T-helper 2 cell (primary cell): ENCODE data around the gene FBXO47.
"Not testable (repeated sequence)": the region's sequence is repeated elsewhere in the genome, so short reads cannot be mapped to it uniquely, and the experiment has no call there.

Experiments
- DNase-seq, 5 experiments: peaks; one replicate each; pipeline versions ENCODE4 v3.0.0 to v3.0.0-alpha.2; 2012 to 2022

The FBXO47 gene

DNA sequence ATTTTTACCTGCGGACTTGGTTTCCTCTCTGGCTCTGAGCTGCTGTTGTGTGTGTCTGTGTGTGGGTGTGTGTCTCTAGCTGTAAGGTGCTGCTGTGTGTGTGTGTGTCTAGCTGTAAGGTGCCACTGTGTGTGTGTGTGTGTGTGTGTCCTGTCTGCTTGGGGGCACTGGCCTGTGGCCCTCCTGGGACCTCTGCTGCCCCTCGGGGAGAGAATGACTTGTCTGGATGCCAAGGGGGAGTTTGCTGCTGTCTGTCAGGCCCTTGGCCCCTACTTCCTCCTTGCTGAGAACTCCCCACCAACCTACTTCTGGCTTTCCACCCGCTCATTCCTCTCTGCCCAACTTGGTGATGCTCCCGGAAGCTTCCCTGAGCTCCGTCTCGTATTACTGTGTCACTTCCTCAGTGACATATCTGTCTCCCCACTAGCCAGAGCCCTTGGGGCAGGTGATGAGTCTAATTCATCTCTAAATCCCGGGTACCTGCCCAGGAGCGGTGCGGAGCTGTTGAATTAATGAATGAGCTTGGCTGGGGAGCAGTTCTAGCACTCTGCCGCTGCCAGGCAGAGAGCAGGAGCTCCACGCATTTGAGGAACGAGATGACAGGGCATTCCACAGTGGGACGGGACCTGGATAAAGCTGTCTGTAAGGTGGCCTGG, 45.3 kb downstream of the FBXO47 start:
- no peak for DNase-seq

DNA sequence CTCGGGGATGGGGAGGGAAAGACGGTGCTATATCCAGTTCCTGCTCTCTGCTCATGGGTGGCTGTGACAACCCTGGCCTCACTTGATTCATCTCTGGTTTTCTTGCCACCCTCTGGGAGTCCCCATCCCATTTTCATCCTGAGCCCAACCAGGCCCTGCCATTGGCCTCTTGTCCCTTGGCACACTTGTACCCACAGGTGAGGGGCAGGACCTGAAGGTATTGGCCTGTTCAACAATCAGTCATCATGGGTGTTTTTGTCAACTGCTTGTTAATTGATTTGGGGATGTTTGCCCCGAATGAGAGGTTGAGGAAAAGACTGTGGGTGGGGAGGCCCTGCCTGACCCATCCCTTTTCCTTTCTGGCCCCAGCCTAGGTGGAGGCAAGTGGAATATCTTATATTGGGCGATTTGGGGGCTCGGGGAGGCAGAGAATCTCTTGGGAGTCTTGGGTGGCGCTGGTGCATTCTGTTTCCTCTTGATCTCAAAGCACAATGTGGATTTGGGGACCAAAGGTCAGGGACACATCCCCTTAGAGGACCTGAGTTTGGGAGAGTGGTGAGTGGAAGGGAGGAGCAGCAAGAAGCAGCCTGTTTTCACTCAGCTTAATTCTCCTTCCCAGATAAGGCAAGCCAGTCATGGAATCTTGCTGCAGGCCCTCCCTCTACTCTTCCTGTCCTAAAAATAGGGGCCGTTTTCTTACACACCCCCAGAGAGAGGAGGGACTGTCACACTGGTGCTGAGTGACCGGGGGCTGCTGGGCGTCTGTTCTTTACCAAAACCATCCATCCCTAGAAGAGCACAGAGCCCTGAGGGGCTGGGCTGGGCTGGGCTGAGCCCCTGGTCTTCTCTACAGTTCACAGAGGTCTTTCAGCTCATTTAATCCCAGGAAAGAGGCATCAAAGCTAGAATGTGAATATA, 46.6 kb downstream of the FBXO47 start:
- DNase-seq, result no peak

DNA sequence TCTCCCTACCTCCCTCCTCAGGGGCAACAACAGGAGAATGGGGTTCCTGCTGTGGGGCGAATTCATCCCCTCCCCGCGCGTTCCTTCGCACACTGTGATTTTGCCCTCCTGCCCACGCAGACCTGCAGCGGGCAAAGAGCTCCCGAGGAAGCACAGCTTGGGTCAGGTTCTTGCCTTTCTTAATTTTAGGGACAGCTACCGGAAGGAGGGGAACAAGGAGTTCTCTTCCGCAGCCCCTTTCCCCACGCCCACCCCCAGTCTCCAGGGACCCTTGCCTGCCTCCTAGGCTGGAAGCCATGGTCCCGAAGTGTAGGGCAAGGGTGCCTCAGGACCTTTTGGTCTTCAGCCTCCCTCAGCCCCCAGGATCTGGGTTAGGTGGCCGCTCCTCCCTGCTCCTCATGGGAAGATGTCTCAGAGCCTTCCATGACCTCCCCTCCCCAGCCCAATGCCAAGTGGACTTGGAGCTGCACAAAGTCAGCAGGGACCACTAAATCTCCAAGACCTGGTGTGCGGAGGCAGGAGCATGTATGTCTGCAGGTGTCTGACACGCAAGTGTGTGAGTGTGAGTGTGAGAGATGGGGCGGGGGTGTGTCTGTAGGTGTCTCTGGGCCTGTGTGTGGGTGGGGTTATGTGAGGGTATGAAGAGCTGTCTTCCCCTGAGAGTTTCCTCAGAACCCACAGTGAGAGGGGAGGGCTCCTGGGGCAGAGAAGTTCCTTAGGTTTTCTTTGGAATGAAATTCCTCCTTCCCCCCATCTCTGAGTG, 47.7 kb downstream of the FBXO47 start:
- DNase-seq, result no peak

DNA sequence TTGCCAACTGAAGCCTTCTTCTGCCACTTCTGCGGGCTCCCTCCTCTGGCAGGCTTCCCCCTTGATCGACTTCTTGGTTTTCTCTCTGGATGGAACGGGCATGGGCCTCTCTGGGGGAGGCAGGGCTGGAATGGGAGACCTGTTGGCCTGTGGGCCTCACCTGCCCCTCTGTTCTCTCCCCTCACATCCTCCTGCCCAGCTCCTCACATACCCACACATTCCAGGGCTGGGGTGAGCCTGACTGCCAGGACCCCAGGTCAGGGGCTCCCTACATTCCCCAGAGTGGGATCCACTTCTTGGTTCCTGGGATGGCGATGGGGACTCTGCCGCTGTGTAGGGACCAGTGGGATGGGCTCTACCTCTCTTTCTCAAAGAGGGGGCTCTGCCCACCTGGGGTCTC, 48.3 kb downstream of the FBXO47 start:
- no peak for DNase-seq

DNA sequence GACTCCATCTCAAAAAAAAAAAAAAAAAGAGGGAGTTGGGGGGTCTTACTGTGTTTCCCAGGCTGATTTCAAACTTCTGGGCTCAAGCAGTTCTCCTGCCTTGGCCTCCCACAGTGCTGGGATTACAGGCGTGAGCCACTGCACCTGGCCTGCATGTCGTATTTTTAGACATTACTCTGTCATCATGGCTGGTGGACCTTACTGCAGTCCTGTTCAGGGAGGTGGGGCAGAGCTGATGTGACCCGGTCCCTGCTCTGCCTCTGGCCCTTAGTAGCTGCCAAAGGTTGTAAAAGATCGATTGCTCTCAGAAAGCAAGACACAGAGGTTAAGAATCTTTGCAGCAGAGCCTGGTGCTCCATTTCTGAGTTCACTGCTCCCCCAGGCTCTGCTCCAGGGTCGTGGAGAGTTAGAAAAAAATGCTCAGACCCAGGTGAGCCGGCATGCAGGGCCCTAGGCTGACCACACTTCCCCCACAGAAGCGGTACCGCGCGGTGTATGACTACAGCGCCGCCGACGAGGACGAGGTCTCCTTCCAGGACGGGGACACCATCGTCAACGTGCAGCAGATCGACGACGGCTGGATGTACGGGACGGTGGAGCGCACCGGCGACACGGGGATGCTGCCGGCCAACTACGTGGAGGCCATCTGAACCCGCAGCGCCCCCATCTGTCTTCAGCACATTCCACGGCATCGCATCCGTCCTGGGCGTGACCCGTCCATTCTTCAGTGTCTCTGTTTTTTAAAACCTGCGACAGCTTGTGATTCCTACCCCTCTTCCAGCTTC, 48.9 kb downstream of the FBXO47 start:
- DNase-seq, result no peak

DNA sequence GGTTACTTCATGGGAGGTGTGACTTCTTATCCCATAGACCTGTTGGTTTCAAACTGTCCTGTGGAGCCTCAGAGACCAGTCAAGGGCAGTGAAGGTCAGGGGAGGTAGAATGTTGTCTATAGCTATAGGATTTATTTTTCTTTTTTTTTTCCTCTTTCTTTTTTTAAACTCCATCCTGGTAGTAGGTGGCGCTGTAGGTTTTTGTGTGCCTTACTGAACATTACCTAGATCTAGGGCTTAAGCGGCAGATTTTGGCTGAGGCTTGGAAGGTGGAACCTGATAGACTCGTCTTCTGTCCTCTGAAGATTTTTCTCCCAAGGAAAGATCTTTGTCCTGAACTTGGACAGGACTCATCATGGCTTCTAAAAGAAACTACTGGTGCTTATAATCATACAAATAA, 49.9 kb downstream of the FBXO47 start:
- no peak for DNase-seq

DNA sequence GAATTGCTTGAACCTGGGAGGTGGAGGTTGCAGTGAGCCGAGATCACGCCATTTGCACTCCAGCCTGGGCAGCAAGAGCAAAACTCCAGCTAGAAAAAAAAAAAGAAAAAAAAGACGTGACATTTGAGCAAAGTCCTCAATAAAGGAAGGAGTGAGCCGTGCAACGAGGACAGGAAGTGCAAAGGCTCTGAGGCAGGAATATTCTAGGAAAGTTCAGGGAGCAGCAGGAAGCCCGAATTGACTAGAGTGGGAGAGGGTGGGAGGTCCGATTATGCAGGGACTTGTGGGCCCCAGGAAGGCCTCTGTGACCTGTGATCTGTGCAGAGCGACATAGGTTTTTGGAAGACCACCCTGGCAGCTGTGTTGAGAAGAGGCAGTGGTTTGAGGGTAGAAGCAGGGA, 50.4 kb downstream of the FBXO47 start:
- no peak for DNase-seq

DNA sequence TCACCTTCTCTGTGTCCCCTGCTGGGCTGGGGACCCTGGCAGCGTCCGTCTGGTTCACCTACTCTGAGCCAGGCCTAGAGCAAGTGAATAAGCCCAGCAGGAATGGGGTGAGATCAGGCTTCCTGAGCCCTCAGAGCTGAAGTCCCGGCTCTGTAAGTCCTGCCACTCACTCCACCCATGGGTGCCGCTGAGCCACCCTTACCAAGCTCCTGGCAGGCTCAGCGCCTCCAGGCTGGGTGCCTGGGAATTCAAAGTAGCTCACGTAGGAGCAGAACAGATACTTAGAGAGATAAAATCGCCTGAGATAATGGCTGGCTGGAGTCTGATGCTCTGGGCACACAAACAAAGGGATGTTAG, 51.6 kb downstream of the FBXO47 start:
- DNase-seq, result no peak

DNA sequence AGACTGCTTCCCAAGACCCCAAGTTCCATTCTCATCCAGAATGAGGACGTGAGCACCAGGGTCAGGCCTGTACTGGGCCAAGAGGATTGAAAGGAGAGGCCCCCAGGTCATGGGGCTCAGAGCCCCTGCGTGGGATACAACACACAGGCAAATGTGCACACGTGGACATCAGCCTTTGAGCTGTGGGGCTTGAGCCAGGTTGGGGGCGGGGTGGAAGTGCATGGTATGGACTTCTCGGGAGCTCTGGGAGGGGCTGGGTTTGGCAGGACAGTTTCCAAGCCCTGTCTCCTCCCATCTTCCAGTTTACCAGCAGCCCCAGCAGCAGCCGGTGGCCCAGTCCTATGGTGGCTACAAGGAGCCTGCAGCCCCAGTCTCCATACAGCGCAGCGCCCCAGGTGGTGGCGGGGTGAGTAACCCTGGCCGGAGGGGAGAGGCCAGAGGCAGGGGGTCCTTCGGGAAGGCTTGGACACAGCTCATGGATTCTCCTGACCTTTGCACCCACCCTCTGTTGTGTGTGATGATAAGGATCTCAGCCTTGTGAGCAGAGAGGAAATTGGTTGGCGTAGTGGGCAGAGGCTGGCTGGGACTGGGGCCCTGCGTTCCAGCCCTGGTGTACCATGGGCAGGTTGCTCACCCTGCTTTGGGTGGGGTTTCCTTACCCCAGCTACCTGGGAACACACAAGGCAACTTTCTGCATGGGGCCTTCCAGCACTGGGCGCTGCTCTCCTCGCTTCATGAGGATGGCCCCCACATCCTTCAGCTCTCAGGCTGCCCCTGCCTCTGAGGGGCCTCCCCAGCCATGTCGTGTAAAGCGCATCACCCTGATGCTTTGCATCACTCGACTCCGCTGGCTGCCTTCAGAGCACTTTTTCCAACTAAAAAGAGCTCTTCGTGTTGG, 52.2 kb downstream of the FBXO47 start:
- no peak for DNase-seq

DNA sequence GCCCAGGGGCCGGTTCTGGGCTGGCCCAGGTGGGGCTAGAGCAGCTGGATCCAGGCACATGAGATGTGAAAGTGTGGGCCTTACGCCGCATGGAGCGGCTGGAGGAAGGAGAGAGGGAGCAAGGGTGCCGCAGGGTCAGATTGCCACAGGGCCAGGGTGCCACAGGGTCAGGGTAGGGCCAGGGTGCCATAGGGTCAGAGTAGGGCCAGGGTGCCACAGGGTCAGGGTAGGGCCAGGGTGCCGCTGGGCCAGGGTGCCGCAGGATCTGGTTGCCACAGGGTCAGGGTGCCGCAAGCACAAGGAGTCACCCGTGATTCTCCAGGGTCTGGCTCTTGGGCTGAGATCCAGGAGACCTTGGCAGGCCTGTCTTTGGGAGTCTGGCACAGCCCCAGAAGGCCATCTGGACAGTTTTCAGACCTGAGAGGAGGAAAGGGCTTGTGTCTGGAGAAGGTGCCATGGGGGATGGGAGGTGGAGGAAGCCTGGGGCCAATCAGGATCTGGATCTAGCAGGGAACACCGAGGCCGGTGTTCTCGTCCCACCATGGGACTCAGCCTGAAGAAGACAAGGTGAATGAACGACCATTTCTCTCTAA, 54.9 kb downstream of the FBXO47 start:
- no peak for DNase-seq

DNA sequence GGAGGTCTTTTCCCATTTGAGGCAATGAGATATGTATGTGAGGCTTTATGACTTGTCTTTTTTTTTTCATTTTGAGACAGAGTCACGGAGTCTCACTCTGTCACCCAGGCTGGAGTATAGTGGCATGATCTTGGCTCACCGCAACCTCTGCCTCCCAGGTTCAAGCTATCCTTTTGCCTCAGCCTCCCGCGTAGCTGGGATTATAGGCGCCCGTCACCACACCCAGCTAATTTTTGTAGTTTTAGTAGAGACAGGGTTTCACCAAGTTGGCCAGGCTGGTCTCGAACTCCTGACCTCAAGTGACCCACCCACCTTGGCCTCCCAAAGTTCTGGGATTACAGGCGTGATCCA, 55.5 kb downstream of the FBXO47 start:
- not testable (repeated sequence) for DNase-seq

DNA sequence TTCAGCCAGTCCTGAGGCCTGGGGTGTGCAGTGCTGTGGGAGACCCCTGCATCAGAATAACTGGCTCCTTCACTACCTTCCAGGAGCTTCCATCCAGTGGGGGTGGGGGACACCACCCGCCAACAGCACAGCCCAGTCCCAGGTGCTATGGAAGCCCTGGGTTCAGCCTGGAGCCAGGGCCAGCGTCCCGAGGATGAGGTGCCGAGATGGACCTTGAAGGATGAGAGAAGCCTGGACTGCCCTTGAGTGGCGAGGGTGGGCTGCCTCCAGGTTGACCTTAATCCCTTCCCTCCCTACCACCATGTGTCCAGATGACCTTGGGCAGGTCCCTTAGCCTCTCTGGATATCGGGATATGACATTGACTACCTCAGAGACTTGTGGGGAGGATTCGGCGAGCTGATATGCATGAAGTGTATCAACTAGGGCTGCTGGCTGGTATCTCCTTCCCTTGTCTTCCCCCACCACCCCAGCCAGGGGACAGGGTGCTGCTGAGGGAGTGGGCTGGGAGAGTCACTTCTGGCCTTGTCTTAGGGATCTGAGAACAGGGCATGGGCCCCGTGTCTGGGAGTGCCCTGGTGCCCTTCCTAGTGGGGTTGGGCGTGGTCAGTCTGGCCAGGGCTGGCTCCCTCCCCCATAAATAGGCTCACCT, 56.0 kb downstream of the FBXO47 start:
- DNase-seq, result no peak

DNA sequence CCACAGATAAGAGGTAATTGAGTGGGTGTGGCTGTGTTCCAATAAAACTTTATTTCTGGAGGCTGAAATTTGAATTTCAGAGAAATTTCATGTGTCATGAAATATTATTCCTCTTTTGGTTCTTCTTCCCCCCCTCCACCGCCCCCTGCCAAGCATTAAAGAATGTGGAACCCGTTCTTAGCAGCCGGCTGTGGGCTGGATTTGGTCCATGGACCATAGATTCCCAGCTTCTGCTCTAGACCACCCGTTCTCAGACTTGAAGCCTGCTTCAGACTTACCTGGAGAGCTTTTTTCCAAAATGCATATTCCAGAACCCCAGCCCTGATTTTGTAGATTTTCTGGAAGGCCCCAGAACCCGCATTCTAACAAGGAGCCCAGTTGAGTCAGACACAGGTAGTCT, 56.9 kb downstream of the FBXO47 start:
- no peak for DNase-seq

DNA sequence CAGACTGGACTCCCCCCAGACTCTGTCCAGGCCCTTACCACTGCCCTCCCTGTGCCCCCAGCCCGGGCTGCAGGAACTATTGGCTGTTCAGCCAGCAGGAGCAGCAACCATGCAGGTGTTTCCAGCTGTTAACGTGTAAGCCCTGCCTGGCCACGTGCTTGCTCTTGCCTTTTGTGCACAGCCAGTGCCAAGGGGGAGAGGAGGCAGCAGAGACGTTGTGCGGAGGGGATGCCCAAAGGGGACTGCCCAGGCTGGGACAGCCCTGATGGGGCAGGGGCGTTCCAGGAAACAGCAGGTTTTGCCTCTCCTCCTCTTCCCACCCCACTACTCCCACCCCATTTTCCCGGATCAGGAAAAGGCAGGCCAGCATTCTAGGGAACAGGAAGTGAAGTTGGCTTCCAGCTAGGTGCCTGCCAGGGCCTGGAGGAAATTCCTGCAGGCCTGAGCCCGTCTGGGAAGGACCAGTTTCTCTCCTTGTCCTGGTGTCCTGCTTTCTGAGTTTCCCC, 58.5 kb downstream of the FBXO47 start:
- no peak for DNase-seq

DNA sequence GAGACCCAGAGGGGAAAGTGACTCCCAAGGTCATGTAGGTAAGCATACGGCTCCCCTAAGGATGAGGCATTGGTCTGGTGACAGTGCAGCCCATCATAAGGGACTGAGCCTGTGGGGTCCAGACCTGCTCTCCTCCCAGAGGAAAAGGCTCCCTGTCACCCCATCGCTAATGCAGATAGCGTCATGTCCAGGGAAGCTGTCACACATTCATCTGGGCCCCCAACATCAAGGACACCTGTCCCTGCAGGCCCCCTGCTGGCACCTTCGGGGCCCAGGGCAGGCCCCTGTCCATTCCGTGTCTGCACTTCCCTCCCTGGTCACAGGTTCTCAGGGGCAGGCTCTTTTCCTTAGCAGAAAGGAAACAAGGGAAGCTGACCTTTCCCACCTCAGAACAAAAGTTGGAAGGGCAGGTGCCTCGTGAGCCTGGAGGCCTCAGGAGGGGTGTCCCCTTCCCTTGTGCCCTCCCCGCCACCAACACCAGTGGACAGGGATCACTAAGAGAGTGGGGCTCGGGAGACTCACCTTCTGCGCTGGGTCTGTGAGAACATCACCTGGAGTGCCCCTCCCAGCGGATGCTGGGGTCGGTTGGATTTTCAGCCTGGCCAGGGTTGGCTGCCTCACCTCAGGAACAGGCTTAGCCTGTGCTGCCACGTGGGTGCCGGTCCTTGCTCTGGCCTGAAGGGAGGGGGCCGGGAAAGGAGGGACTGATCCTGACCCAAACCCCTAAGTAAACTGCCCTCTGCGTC, 59.1 kb downstream of the FBXO47 start:
- no peak for DNase-seq

DNA sequence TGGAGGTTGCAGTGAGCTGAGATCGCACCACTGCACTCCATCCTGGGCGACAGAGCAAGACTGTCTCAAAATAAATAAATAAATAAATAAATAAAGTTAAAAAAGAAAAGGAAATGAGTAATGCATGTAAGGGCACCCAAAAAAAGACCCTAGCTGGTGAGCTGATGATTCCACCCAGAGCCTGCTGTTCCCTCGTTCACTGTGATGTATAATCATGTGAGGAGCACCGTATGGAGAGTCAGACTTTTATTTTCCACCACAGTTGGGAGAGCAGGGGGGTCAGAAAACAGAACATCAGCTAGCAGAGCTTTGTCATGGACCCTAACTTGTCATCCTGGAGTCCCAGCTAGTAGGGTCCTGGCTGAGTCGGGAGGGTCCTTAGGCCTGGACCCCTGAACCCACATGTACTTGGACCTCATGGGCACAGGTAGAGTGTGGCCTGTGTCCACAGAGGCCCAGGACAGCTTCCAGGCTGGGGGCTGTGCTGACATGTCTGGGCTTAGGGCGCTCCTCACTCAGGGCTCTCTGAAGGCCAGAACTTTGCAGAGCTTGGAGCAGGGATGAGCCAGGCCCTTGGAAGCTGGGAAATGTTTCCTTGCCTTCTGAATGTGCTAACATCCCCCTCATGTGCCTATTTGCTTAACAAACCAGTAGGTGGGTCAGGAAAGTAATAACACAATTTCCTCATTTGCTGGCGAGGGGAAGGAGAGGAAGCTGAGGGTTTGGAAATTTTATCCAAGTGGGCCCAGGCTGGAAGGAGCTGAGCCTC, 60.6 kb downstream of the FBXO47 start:
- DNase-seq, result no peak

DNA sequence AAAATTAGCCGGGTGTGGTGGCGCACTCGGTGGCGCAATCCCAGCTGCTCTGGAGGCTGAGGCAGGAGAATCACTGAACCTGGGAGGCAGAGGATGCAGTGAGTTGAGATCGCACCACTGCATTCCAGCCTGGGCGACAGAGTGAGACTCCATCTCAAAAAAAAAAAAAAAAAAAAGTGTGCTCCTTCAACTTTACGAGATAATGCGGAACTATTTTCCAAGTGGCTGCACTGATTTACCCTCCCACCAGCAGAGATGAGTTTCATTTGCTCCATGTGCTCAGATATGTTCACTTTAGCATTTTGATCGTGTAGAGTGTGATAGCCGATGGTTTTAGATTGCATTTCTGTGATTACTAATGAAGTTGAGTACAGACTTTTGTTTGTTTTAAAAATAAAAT, 61.8 kb downstream of the FBXO47 start:
- no peak for DNase-seq

DNA sequence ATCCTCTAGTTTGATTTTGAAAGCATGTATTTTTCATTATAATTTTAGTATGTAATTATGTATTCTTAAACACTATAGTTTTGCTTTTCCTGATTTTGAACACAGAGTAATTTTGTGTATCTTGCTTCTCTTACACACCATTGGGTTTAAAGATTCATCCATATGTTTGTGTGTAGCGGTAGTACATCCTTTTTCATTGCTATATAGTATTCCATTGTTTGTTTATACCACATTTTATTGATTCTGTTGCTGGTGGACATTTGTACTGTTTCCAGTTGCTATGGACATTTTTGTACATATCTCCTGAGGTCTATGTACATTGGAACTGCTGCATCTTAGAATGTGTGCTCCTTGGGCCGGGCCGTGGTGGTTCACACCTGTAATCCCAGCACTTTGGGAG, 62.3 kb downstream of the FBXO47 start:
- DNase-seq, result no peak

DNA sequence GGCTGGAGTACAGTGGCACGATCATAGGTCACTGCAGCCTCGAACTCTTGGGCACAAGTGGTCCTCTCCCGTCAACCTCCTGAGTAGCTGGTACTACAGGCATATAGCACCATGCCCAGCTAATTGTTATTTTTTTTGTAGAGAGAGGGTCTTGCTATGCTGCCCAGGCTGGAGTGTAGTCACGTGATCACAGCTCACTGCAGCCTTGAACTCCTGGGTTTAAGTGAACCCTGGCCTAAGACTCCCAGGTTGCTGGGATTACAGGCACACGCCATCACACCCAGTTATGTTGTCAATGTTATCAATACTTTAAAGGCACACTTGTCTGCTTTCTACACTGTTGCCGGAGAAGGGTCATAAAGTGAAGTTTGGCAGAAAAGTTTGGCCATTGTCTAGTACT, 63.8 kb downstream of the FBXO47 start:
- no peak for DNase-seq
